ENCODE data around the gene DYTN. TPM values are rescaled to one million over a fixed set of nuclear protein-coding genes. Genes with fewer than 3 reads are reported as not detected.

DYTN gene
- total RNA-seq, 2 experiments from 2014 or later, result not detected

DNA sequence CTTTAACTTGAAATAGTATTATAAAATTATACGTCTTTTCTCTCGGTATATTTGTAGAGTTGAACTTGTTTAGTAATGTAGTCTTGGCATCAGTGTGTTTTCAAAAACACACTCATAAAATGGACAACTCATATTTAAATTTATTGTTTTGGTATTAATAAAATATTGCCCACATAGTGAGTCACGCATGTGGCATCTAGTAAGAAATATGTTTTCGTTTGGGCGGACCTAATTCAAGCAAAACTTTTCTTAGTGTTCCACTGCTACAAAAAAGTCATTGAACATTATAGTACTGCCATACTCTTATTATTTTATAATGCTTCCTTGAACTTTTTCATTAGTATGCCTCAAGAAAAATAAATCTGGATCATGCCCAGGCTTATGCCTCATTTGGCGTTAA, 107.0 kb downstream of the DYTN start:
- no peaks in the 10 kb centered on the region for H3K9me3 ChIP-seq (ENCODE audit: low read length)
- DNase-seq (ENCODE audit: low spot score), result no peak
- no peaks in the 10 kb centered on the region for H3K79me2 ChIP-seq (ENCODE audit: insufficient read depth, low read depth, low read length)
- CTCF ChIA-PET (ENCODE audit: unreplicated experiment), result no interaction called here
- no peak overlapping the region for H3K4me2 ChIP-seq (ENCODE audit: low read length)
- no TSS peak for BruUV-seq (replicated peaks)
- H2AFZ ChIP-seq (ENCODE audit: low read length), result no peak overlapping the region
- no peaks in the 10 kb centered on the region for H4K20me1 ChIP-seq (ENCODE audit: insufficient read depth, low read length)
- no peak overlapping the region for H3K4me3 ChIP-seq (ENCODE audit: low read depth, low read length, poor library complexity, severe bottlenecking)
- POLR2A ChIA-PET, result interaction anchor here (0.9 kb wide), 1 partner anchor 54 kb away, joined by 3 read pairs; no protein-coding TSS in a partner anchor
- TF ChIP-seq EZH2phosphoT487 (IDR thresholded peaks at IDR 0.05; ENCODE audit: borderline replicate concordance, low read depth, low read length), result no peak
- TF ChIP-seq, protein P1, sequence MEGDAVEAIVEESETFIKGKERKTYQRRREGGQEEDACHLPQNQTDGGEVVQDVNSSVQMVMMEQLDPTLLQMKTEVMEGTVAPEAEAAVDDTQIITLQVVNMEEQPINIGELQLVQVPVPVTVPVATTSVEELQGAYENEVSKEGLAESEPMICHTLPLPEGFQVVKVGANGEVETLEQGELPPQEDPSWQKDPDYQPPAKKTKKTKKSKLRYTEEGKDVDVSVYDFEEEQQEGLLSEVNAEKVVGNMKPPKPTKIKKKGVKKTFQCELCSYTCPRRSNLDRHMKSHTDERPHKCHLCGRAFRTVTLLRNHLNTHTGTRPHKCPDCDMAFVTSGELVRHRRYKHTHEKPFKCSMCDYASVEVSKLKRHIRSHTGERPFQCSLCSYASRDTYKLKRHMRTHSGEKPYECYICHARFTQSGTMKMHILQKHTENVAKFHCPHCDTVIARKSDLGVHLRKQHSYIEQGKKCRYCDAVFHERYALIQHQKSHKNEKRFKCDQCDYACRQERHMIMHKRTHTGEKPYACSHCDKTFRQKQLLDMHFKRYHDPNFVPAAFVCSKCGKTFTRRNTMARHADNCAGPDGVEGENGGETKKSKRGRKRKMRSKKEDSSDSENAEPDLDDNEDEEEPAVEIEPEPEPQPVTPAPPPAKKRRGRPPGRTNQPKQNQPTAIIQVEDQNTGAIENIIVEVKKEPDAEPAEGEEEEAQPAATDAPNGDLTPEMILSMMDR (conservative IDR thresholded peaks at IDR 0.05; ENCODE audit: low read length), result no peak
- H3K4me1 ChIP-seq (ENCODE audit: insufficient read depth, low read length, poor library complexity, severe bottlenecking), result no peaks in the 10 kb centered on the region
- no peaks in the 10 kb centered on the region for H3K36me3 ChIP-seq (ENCODE audit: insufficient read depth, low read length)
- H3K9me2 ChIP-seq (ENCODE audit: insufficient read depth, low read length), result no peaks in the 10 kb centered on the region
- intact Hi-C loops (cut with micrococcal nuclease; ENCODE audit: unreplicated experiment), result no loop called here
- no peak overlapping the region for H3K27ac ChIP-seq (ENCODE audit: low read depth, low read length, poor library complexity, severe bottlenecking)

- TF ChIP-seq, protein P1 (conservative IDR thresholded peaks at IDR 0.05; ENCODE audit: low read length), result no peak
- TF ChIP-seq EZH2phosphoT487 (IDR thresholded peaks at IDR 0.05; ENCODE audit: borderline replicate concordance, low read depth, low read length), result no peak
- Histone ChIP-seq H3K9me2 (ENCODE audit: insufficient read depth, low read length) (no peaks in the 10 kb centered on the region), H3K4me3 (ENCODE audit: low read depth, low read length, poor library complexity, severe bottlenecking) (no peak overlapping the region), H3K36me3 (ENCODE audit: insufficient read depth, low read length) (no peaks in the 10 kb centered on the region), H3K79me2 (ENCODE audit: insufficient read depth, low read depth, low read length) (no peaks in the 10 kb centered on the region), H3K4me1 (ENCODE audit: insufficient read depth, low read length, poor library complexity, severe bottlenecking) (no peaks in the 10 kb centered on the region), H3K27ac (ENCODE audit: low read depth, low read length, poor library complexity, severe bottlenecking) (no peak overlapping the region), H4K20me1 (ENCODE audit: insufficient read depth, low read length) (no peaks in the 10 kb centered on the region), H3K9me3 (ENCODE audit: low read length) (no peaks in the 10 kb centered on the region), H3K4me2 (ENCODE audit: low read length) (no peak overlapping the region), H2AFZ (ENCODE audit: low read length) (no peak overlapping the region)
- ChIA-PET POLR2A (interaction anchor here (0.6 to 0.9 kb wide), 3 partner anchors 9 to 96 kb away, joined by 3 to 6 read pairs (median 3); no protein-coding TSS in a partner anchor), CTCF (ENCODE audit: unreplicated experiment) (no interaction called here)
- no TSS peak for BruUV-seq (replicated peaks)
- intact Hi-C loops (cut with micrococcal nuclease; ENCODE audit: unreplicated experiment), result no loop called here
- DNase-seq (ENCODE audit: low spot score), result no peak
These were observed 107.7 kb downstream of the DYTN start for GRCh38 chr2:206610451-206610850.

- DNase-seq (ENCODE audit: low spot score), result no peak
- no peak overlapping the region for H3K4me3 ChIP-seq (ENCODE audit: low read depth, low read length, poor library complexity, severe bottlenecking)
- no TSS peak for BruUV-seq (replicated peaks)
- H3K36me3 ChIP-seq (ENCODE audit: insufficient read depth, low read length), result no peaks in the 10 kb centered on the region
- ChIA-PET CTCF (ENCODE audit: unreplicated experiment) (no interaction called here), POLR2A (no interaction called here)
- H2AFZ ChIP-seq (ENCODE audit: low read length), result no peak overlapping the region
- H3K79me2 ChIP-seq (ENCODE audit: insufficient read depth, low read depth, low read length), result no peaks in the 10 kb centered on the region
- intact Hi-C loops (cut with micrococcal nuclease; ENCODE audit: unreplicated experiment), result no loop called here
- H3K9me3 ChIP-seq (ENCODE audit: low read length), result no peaks in the 10 kb centered on the region
- no peak overlapping the region for H3K4me2 ChIP-seq (ENCODE audit: low read length)
- no peak overlapping the region for H3K27ac ChIP-seq (ENCODE audit: low read depth, low read length, poor library complexity, severe bottlenecking)
- H3K9me2 ChIP-seq (ENCODE audit: insufficient read depth, low read length), result no peaks in the 10 kb centered on the region
- no peak for TF ChIP-seq EZH2phosphoT487 (IDR thresholded peaks at IDR 0.05; ENCODE audit: borderline replicate concordance, low read depth, low read length)
- TF ChIP-seq, protein P1 (conservative IDR thresholded peaks at IDR 0.05; ENCODE audit: low read length), result no peak
- no peaks in the 10 kb centered on the region for H3K4me1 ChIP-seq (ENCODE audit: insufficient read depth, low read length, poor library complexity, severe bottlenecking)
- no peaks in the 10 kb centered on the region for H4K20me1 ChIP-seq (ENCODE audit: insufficient read depth, low read length)
These were observed 115.0 kb downstream of the DYTN start for GRCh38 chr2:206603243-206603642.

Small RNAs within 50 kb of the gene (small RNA-seq; reads per million reads assigned to genes)
- gene RF00019, result not detected

Other genes starting within 250 kb of the DYTN start
- gene FAM237A, start 75.9 kb downstream of the DYTN start, total RNA-seq (2014; rRNA removed; shearing (Covaris generic)), result not detected in 2 replicates
- gene FAM237A, start 75.9 kb downstream of the DYTN start, total RNA-seq (2022), result not detected in 2 replicates
- 0.23 and 0.28 TPM in 2 replicates for gene MDH1B, start 46.9 kb upstream of the DYTN start, total RNA-seq (2014; rRNA removed; shearing (Covaris generic))
- 0.19 and 0.37 TPM in 2 replicates for gene MDH1B, start 46.9 kb upstream of the DYTN start, total RNA-seq (2022)
- gene FASTKD2, start 47.2 kb upstream of the DYTN start, total RNA-seq (2014; rRNA removed; shearing (Covaris generic)), result 17.0 and 18.3 TPM in 2 replicates
- 19.0 and 20.9 TPM in 2 replicates for gene FASTKD2, start 47.2 kb upstream of the DYTN start, total RNA-seq (2022)
- gene CPO, start 221.1 kb upstream of the DYTN start, total RNA-seq (2014; rRNA removed; shearing (Covaris generic)), result not detected in 2 replicates
- not detected in 2 replicates for gene CPO, start 221.1 kb upstream of the DYTN start, total RNA-seq (2022)